HG03025 (cell line): ENCODE results near the gene CHKA.

Experiments used
- ATAC-seq: cut with Tn5 transposase; IDR thresholded peaks from one replicate; pipeline ENCODE4 v1.9.1; 2021; ENCODE audit warnings: mild to moderate bottlenecking, moderate library complexity; ENCODE audit not compliant: unreplicated experiment, low FRiP score

CHKA gene

DNA sequence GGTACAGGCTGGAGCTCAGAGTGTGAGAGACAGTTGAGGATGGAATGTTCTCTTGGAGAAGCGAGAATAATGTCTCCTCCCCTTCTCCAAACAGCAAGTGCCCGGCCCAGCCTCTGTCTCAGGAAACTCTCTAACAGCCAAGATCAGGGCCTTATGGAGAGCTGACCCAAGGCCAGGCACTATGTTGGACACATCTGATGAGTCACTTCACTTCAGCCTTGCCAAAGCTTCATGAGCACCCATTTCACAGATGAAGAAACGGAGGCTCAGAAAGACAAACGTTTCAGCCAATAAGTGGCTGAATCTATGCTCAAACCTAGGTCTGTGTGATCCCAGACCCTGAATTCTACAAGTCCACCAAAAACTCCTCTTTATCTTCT is 22.1 kb upstream of the CHKA start:
- no peak for ATAC-seq

- ATAC-seq: no peak
These were observed 21.5 kb upstream of the CHKA start for GRCh38 chr11:68142441-68143309.

GRCh38 chr11:68142028-68142412 is 20.8 kb upstream of the CHKA start:
- ATAC-seq: no peak

DNA sequence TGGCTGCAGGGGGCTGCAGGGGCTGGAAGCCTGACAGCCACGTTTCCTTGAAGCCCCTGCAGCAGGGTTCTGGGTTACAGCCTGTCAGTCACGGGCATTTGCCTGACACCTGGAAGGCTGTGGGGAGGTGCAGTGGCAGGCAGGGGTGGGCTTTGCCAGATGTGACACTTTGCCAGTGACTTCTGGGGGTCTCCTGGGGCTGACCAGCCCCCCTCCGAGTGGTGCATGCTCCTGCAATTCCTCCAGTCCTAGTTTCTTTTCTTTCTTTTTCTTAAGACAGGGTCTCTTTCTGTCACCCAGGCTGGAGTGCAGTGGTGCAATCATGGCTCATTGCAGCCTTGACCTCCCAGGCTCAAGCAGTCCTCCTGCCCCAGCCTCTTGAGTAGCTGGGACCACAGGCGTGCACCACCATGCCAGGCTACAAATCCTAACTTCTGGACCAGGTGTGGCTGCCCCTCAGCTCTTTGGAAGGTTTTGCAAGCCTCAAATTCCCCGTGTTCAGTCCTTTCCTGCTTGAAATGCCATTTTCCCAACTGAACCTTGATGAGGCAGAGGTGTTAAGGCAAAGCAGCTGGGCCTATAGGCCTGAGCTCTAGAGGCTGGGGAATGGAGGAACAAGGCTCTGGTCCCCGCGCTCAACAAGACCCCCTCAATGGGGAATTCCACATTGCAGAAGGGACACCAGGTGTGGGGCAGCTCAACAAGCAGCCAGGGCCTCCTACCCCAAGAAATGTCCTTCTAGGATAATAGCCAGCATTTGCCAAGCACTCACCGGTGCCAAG is 20.2 kb upstream of the CHKA start:
- ATAC-seq: no peak

DNA sequence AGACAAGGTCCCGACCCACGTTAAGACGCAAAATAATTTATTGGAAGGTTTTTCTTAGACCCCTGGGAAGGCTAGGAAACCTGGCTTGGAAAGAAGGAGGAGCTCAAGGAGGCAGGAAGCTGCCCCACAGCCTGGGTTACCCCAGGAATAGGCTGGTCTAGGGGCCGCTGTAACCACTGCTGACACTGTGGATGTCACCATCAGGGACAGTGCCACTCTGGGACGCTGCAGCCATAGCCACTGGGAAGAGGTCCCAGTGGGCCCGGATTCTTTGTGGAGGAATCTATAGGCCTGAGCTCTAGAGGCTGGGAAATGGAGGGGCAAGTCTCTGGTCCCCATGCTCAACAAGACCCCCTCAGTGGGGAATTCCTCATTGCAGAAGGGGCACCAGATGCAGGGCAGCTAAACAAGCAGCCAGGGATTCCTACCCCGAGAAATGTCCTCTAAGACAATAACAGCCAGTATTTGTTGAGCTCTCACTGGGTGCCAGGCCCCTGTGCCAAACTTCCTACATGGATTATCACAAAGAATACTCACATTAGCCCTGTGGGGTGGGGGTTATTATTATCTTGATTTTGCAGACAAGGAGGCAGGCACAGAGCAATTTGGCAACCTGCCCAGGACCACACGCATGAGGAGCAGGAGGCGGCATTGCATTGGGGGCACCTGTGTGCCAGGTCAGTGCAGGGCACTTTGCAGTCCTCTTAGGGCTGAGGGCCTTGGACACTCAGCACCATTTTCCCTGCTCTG is 19.5 kb upstream of the CHKA start:
- no peak for ATAC-seq

GRCh38 chr11:68138237-68138636 is 17.0 kb upstream of the CHKA start:
- ATAC-seq: no peak

DNA sequence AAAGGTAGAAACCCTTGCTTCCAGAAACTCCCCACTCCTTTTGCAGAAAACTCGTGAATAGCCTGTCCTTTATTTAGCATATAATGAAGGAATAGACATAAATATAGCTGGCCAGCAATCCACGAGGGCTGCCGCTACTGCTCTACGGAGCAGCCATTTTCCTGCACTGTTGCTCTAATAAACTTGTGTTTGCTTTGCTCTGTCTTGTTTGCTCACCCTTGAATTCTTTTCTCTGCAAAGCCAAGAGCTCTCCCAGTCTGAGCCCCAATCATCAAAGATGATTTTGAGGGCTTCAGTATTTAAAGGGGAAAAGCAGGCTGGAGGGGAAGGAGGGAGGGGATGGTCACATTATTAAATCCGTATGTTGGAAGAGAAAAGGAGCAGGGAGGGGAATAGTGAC is 16.6 kb upstream of the CHKA start:
- no peak for ATAC-seq

DNA sequence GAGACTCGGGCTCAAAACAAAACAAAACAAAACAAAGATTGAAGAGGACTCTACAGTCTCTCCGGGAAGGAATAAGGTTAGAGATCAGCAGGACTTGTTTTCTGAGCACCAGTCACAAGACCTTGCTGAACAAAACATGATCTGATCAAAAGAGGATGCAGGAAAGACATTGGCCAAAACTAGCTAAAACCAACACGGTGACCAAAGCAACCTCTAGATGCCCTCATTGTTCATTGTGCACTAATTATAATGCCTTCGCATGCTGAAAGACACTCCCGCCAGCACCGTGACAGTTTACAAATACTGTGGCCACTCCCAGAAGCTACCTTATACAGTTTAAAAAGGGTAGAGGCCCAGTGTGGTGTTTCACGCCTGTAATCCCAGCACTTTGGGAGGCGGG is 15.7 kb upstream of the CHKA start:
- ATAC-seq: no peak

DNA sequence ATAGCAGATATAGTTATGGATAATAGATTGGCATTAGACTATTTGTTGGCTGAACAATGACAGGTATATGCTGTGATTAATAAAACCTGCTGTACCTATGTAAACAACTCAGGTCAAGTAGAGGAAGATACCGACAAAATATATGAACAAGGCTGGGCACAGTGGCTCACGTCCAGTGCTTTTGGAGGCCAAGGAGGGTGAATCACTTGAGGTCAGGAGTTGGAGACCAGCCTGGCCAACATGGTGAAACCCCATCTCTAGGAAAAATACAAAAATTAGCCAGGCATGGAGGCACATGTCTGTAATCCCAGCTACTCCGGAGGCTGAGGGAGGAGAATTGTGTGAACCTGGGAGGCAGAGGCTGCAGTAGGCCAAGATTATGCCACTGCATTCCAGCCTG is 14.0 kb upstream of the CHKA start:
- no peak for ATAC-seq

GRCh38 chr11:68133761-68134160 is 12.6 kb upstream of the CHKA start:
- no peak for ATAC-seq

DNA sequence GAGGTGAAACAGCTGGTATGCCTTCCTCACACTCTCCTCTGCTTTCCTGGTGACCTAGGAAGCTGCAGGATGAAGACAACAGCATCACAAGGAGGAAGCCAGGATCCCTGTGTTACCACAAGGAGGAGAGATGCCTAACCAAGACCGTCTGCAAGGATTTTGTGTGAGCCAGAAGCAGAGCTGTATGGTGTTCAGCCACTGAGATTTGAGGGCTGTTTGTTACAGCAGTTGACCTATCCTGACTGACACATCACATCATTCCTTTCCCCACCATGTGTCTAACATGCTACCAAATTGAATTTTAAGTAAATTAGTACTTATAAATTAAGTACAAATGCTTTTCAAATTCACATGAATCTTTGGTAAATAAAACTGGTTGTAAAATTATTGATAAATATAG is 8.9 kb upstream of the CHKA start:
- no peak for ATAC-seq

- ATAC-seq: no peak
These were observed 7.6 kb upstream of the CHKA start for GRCh38 chr11:68128682-68129327.

DNA sequence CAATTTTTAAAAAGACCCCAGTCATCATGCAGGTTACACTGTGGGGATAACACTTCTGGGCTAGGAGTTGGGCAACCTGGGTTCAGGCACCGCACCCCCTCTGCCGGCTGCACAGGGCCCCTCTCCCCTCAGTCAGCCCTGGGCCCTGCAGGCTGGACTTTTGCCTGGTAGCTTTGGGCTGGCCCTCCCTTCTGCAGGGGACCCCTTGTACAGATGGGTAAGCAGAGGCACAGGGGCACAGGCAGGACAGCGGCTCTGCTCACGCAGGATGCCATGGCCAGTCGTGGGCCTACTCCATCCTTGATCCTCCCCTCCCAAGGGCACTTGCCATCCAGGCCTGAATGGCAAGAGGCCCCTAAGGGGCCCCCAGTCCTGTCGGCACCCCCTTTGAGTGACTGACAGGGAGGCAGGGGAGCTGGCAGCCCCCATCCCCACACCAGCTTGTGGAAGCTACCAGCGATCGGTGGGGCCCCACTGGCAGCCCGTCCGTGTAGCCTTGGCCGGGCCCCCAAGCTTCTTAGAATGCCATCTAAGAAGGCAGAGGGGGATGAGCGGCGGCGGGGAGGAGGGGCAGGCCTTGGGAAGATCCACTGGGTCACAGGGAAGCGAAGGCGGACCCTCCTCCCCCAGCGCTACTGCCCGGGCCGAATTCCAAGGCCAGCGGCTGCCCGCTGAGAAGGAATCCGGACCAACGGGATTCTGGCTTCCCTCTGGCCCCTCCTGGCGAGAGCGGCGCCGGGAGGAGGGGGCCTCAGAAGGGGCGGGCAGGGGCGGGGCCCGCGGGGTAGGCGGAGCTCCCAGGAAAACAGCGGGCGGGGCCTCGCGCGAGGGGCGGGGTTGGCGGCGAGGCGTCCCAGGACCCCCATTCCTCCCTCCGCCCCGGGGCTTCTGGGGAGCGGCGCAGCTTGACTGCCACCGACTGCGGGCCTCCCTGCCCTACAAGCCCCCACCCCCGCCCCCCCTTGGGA is 6.8 kb upstream of the CHKA start:
- no peak for ATAC-seq

DNA sequence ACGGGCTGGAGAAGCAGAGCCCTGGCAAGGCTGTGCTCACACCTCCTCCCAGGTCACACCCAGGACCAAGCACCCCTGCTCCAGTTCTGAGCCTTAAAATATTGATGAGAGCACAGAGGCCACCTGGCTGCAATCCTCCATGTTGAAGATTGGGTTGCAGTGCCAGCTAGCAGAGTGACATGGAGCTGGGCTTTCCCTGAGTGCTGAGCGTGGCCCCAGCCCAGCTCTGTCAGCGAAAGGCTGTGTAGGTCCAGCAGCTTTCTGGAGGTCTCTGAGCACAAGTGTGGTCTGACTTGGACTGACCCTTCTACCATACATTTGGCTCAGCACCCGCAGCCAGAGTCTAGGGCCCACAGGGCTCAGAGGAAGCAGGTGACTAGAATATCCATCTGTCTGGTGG is 4.0 kb upstream of the CHKA start:
- no peak for ATAC-seq

GRCh38 chr11:68122936-68123539 is 1.9 kb upstream of the CHKA start:
- ATAC-seq: no peak

- peak; percentile 19 for ATAC-seq
These were observed 718 bp downstream of the CHKA start for GRCh38 chr11:68120273-68121066.

DNA sequence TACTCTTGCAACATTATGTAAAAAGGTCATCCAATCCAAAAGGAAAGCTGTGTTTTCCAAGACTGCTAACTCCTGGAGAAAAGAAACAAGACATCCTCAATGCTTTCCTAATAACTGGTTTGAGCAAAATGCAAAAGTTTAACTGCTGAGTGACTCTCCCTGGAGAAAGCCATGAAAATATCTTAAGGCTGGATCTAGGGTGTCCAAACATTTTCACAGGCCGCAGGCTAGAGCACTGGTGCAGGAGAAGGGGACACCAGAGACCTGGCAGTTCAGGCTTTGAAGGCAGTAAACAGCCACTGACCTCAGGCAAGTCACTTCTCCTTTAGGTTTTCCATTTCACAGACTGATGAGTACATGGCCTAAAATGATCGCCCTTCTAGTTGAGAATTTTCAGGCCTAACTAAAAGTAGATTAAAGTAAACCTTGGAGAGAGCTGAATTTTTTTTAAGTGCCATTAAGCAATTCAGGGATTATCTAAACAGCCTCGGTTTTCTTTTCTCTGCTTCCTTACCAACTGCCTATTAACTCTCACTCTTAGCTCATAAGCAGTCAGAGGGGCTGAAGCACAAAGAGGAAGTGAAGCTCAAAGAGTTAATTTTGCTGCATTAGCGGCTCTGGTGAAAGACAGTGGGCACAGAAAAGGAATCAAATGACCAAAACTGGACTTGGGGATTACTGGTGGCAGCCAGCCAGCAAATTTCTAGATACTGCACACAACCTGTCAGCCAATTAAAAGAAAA is 2.3 kb downstream of the CHKA start:
- ATAC-seq: no peak
